CD14-positive monocyte (primary cell): Measurements from ENCODE around the gene NEO1. TPM values are rescaled to one million over a fixed set of nuclear protein-coding genes. Genes with fewer than 3 reads are reported as not detected.
A peak's percentile ranks its signal among the peaks of the same experiment; 100 is the strongest.

Source experiments
- DNase-seq, 3 donors: peaks; one replicate each; pipeline ENCODE4 v3.0.0-alpha.2; 2011 to 2022
- H2AFZ ChIP-seq: 2 replicates; pipeline ENCODE4 v1.6.0; 2012; ENCODE audit warnings: mild to moderate bottlenecking, low read depth, low read length, inconsistent platforms; ENCODE audit not compliant: insufficient read depth, poor library complexity, severe bottlenecking
- H3K27ac ChIP-seq, 2 donors: 1 replicate in 1 of 2; 2 replicates in 1 of 2; pipeline ENCODE4 v1.5.1; 2012 to 2013; ENCODE audit warnings: low read length in 2 of 2, control low read depth in 1 of 2, inconsistent platforms in 1 of 2, low read depth in 1 of 2, mild to moderate bottlenecking in 1 of 2
- H3K27me3 ChIP-seq, 2 donors: one replicate each; pipeline versions ENCODE4 v1.6.0 to v1.6.1; 2011 to 2013; ENCODE audit warnings: low read length in 2 of 2; ENCODE audit not compliant: control insufficient read depth in 2 of 2, insufficient read depth in 2 of 2
- H3K36me3 ChIP-seq, 2 donors: replicated peaks in 1 of 2; 1 replicate in 1 of 2; 2 replicates in 1 of 2; pipeline versions ENCODE4 v1.5.1 to v1.6.1; 2012 to 2013; ENCODE audit warnings: low read length in 2 of 2, control low read depth in 1 of 2, inconsistent platforms in 1 of 2, mild to moderate bottlenecking in 1 of 2; ENCODE audit not compliant: insufficient read depth in 2 of 2, control insufficient read depth in 1 of 2
- H3K4me1 ChIP-seq, 2 donors: 1 replicate in 1 of 2; 2 replicates in 1 of 2; pipeline versions ENCODE4 v1.5.1 to v1.6.1; 2012 to 2013; ENCODE audit warnings: low read length in 2 of 2, control low read depth in 1 of 2, inconsistent platforms in 1 of 2, mild to moderate bottlenecking in 1 of 2, moderate library complexity in 1 of 2; ENCODE audit not compliant: insufficient read depth in 2 of 2, control insufficient read depth in 1 of 2
- H3K4me2 ChIP-seq: replicated peaks from 2 replicates; pipeline ENCODE3; 2012; ENCODE audit warnings: low read length, moderate library complexity, mild to moderate bottlenecking; ENCODE audit not compliant: poor library complexity, severe bottlenecking; ENCODE audit errors: extremely low read depth
- H3K4me3 ChIP-seq, 3 experiments: fragments of 200-600 bp in 1 of 3; sonication (generic) in 1 of 3; replicated peaks in 1 of 3; 1 replicate in 2 of 3; 2 replicates in 1 of 3; pipeline ENCODE4 v1.5.1; 2011 to 2013; ENCODE audit warnings: low read length in 3 of 3, mild to moderate bottlenecking in 3 of 3, control low read depth in 2 of 3, low read depth in 2 of 3, inconsistent platforms in 1 of 3, moderate library complexity in 1 of 3
- H3K79me2 ChIP-seq: 2 replicates; pipeline ENCODE4 v1.6.0; 2012; ENCODE audit warnings: mild to moderate bottlenecking, control low read depth, inconsistent platforms, low read length, moderate library complexity; ENCODE audit not compliant: insufficient read depth
- H3K9ac ChIP-seq: 2 replicates; pipeline ENCODE4 v1.6.0; 2017; ENCODE audit warnings: low read length, mild to moderate bottlenecking; ENCODE audit not compliant: insufficient read depth, poor library complexity, severe bottlenecking
- H3K9me3 ChIP-seq, 2 donors: replicated peaks in 1 of 2; 1 replicate in 1 of 2; 2 replicates in 1 of 2; pipeline versions ENCODE4 v1.5.1 to v1.6.1; 2012 to 2013; ENCODE audit warnings: low read length in 2 of 2, control low read depth in 1 of 2; ENCODE audit not compliant: control insufficient read depth in 1 of 2, insufficient read depth in 1 of 2
- H4K20me1 ChIP-seq: 2 replicates; pipeline ENCODE4 v1.6.0; 2012; ENCODE audit warnings: mild to moderate bottlenecking, low read length, control low read depth, moderate library complexity; ENCODE audit not compliant: insufficient read depth
- H3K27ac Mint-ChIP-seq, 7 donors: one replicate each; pipeline ENCODE4 v1.8.0; 2020; ENCODE audit warnings: mild to moderate bottlenecking in 7 of 7, mixed read lengths in 7 of 7, moderate library complexity in 6 of 7, inconsistent platforms in 2 of 7
- H3K27me3 Mint-ChIP-seq, 3 donors: one replicate each; pipeline ENCODE4 v1.8.0; 2021 to 2022; ENCODE audit warnings: low read depth in 3 of 3, mild to moderate bottlenecking in 3 of 3, mixed read lengths in 3 of 3, moderate library complexity in 3 of 3, inconsistent platforms in 1 of 3
- H3K36me3 Mint-ChIP-seq, 2 donors: one replicate each; pipeline ENCODE4 v1.8.0; 2020; ENCODE audit warnings: mixed read lengths in 2 of 2, inconsistent platforms in 1 of 2, mild to moderate bottlenecking in 1 of 2
- H3K4me1 Mint-ChIP-seq: one replicate; pipeline ENCODE4 v1.8.0; 2020; ENCODE audit warnings: mild to moderate bottlenecking, mixed read lengths
- H3K4me3 Mint-ChIP-seq, 2 donors: one replicate each; pipeline ENCODE4 v1.8.0; 2020; ENCODE audit warnings: mild to moderate bottlenecking in 2 of 2, mixed read lengths in 2 of 2, moderate library complexity in 1 of 2
- H3K9me3 Mint-ChIP-seq, 7 donors: one replicate each; pipeline ENCODE4 v1.8.0; 2020 to 2022; ENCODE audit warnings: mixed read lengths in 7 of 7, mild to moderate bottlenecking in 6 of 7, moderate library complexity in 6 of 7, inconsistent platforms in 2 of 7
- WGBS: methylation state at CpG from one replicate; pipeline ENCODE4 v1.1.5; 2013; ENCODE audit warnings: missing lambda C conversion rate; ENCODE audit not compliant: insufficient coverage; 5-methylcytosine and 5-hydroxymethylcytosine counted together
- intact Hi-C, 2 donors: fragments of 100-400 bp; cut with micrococcal nuclease; formaldehyde crosslinking; loops; one replicate each; pipeline versions ENCODE4 v1.15.0 to v1.15.1; 2023
- polyA plus RNA-seq, 3 donors: library from polyadenylated mRNA; depleted of rRNA in 1 of 3; unstranded in 2 of 3; stranded (reverse) in 1 of 3; fragments of 300-500 nt in 2 of 3; fragments of >200 nt in 1 of 3; fragmentation: Illumina TruSeq in 2 of 3; gene quantifications; 1 replicate in 2 of 3; 2 replicates in 1 of 3; pipeline ENCODE4 v1.2.3, GENCODE V29; 2012 to 2021
- TF ChIP-seq, protein P1 (sequence below): fragments of 200-600 bp; IDR thresholded peaks from one replicate; pipeline ENCODE4 v1.8.0; 2022; ENCODE audit warnings: antibody characterized with exemption, mild to moderate bottlenecking

NEO1 gene
- polyA plus RNA-seq, 3 donors: 0.03 to 0.06 TPM; not detected in 1

DNA sequence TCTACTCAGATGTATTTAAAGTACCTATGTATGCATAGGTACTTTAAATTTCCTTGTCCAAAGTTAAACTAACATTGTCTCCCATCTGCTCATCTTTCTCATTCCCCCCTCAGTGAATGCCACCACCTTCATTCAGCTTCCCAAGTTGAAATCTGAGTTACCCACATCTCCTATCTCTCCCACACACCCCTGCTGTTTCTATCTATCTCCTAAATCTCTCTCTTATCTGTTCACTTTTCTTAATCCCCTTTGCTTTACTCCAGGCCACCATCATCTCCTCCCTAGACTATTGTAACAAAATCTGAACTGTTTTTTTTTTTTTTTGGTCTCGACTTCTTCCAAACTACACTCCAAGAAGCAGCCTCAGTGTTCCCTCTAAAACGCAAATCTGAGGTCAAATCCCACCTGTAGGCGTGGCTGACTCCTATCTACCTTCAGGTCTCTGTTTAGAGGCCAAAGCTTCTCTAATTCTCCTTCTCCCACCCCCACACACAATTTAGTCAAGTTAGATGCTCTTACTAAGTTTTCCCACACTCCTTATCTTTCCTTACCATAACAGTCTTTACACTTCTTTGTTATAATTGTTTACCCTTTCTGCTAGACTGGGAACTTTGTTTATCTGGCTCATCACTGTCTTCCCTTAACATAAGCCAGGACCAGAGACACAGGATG is 3.5 kb upstream of the NEO1 start:
- H3K4me1 Mint-ChIP-seq: peaks cover 8% of the 10 kb centered on the region
- no peak overlapping the region for H3K27ac ChIP-seq
- no peaks in the 10 kb centered on the region for H3K36me3 ChIP-seq
- no peak overlapping the region for H3K4me2 ChIP-seq
- DNase-seq: no peak
- H3K9ac ChIP-seq: no peak overlapping the region
- H3K9me3 ChIP-seq: peaks cover 0 to 8% of the 10 kb centered on the region in 2 donors
- no peaks in the 10 kb centered on the region for H4K20me1 ChIP-seq
- no peaks in the 10 kb centered on the region for H3K79me2 ChIP-seq
- peaks cover 0 to 2% of the 10 kb centered on the region in 2 donors for H3K36me3 Mint-ChIP-seq
- no peak overlapping the region for H2AFZ ChIP-seq
- H3K4me3 ChIP-seq: no peak overlapping the region
- H3K4me3 Mint-ChIP-seq: peak overlapping the region in 1 of 2 donors; percentile 4
- TF ChIP-seq, protein P1, sequence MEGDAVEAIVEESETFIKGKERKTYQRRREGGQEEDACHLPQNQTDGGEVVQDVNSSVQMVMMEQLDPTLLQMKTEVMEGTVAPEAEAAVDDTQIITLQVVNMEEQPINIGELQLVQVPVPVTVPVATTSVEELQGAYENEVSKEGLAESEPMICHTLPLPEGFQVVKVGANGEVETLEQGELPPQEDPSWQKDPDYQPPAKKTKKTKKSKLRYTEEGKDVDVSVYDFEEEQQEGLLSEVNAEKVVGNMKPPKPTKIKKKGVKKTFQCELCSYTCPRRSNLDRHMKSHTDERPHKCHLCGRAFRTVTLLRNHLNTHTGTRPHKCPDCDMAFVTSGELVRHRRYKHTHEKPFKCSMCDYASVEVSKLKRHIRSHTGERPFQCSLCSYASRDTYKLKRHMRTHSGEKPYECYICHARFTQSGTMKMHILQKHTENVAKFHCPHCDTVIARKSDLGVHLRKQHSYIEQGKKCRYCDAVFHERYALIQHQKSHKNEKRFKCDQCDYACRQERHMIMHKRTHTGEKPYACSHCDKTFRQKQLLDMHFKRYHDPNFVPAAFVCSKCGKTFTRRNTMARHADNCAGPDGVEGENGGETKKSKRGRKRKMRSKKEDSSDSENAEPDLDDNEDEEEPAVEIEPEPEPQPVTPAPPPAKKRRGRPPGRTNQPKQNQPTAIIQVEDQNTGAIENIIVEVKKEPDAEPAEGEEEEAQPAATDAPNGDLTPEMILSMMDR: no peak
- H3K27ac Mint-ChIP-seq: no peak overlapping the region
- H3K4me1 ChIP-seq: peaks cover 10 to 16% of the 10 kb centered on the region in 2 donors
- H3K27me3 Mint-ChIP-seq: peaks cover 39 to 56% (median 43%) of the 10 kb centered on the region in 3 donors
- intact Hi-C loops: no loop called here
- WGBS: 38% methylated on average over 2 of the region's 3 CpGs
- peaks cover 50 to 68% of the 10 kb centered on the region in 2 donors for H3K27me3 ChIP-seq
- peaks cover 0 to 6% (median 3%) of the 10 kb centered on the region in 7 donors for H3K9me3 Mint-ChIP-seq

DNA sequence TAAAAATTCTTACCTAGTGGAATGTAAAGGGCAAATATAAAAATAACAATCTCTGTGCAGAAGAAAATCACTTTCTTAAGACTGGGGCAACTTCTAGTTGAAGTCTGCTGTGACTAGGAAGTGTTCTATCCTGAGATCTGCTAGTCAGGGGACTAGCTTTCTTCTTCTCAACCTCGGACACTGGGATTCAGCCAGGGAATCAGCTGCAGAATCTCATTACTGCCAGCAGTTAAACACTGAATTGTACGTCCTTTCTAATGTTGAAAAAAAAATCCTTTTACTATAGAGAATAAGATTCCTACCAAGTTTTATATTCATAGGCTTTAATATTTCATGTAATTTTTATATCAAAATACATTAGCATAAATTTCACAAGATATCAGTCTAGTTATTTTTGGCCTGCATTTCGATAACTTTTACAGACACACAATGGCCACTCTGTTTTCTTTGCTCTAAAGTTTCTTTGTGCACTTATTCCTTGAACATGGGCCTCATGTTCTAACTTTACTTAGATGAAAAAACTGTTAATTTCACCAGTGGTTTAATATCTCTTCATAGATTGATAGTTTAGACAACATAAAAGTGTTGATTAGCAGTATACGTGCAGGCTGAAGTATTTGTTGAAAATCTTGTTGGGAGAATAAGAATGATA is 2.6 kb upstream of the NEO1 start:
- peaks cover 0 to 2% of the 10 kb centered on the region in 2 donors for H3K36me3 Mint-ChIP-seq
- no peak overlapping the region for H2AFZ ChIP-seq
- H3K4me3 ChIP-seq: no peak overlapping the region
- H3K36me3 ChIP-seq: no peaks in the 10 kb centered on the region
- whole genome bisulfite sequencing: no CpG with 5 or more reads among the region's 4 CpGs
- no peak overlapping the region for H3K9ac ChIP-seq
- H3K4me1 Mint-ChIP-seq: peaks cover 8% of the 10 kb centered on the region
- H3K27ac Mint-ChIP-seq: no peak overlapping the region
- no peak for DNase-seq
- peaks cover 10 to 16% of the 10 kb centered on the region in 2 donors for H3K4me1 ChIP-seq
- peaks cover 0 to 6% (median 3%) of the 10 kb centered on the region in 7 donors for H3K9me3 Mint-ChIP-seq
- peak overlapping the region in 1 of 2 donors; percentile 52 for H3K4me3 Mint-ChIP-seq
- TF ChIP-seq, protein P1: no peak
- no peak overlapping the region for H3K27ac ChIP-seq
- H3K27me3 ChIP-seq: peaks cover 59 to 78% of the 10 kb centered on the region in 2 donors
- intact Hi-C loops: no loop called here
- H3K9me3 ChIP-seq: peaks cover 0 to 17% of the 10 kb centered on the region in 2 donors
- H3K4me2 ChIP-seq: no peak overlapping the region
- H3K27me3 Mint-ChIP-seq: peaks cover 39 to 56% (median 43%) of the 10 kb centered on the region in 3 donors
- no peaks in the 10 kb centered on the region for H3K79me2 ChIP-seq
- no peaks in the 10 kb centered on the region for H4K20me1 ChIP-seq
